Fibroblast of the aortic adventitia (primary cell): Measurements from ENCODE around the gene SPSB1. TPM values are rescaled to one million over a fixed set of nuclear protein-coding genes. Genes with fewer than 3 reads are reported as not detected.
A peak's percentile ranks its signal among the peaks of the same experiment; 100 is the strongest.

Experiments used
- DNase-seq: peaks from one replicate; pipeline ENCODE4 v3.0.0-alpha.2; 2010; ENCODE audit warnings: low read depth
- H3K4me3 ChIP-seq: 2 replicates; pipeline ENCODE4 v1.5.1; 2011; ENCODE audit warnings: low read depth, mild to moderate bottlenecking, control low read depth, low read length, moderate library complexity
- total RNA-seq: library from RNA; depleted of rRNA; stranded (reverse); fragments of >200 nt; gene quantifications from 2 replicates; pipeline ENCODE4 v1.2.3, GENCODE V29; 2012; ENCODE audit warnings: low replicate concordance
- TF ChIP-seq, protein P1 (sequence below): IDR thresholded peaks from 2 replicates; pipeline ENCODE4 v1.5.1; 2011; ENCODE audit warnings: mild to moderate bottlenecking, low read length, control low read depth, inconsistent platforms; ENCODE audit not compliant: insufficient read depth

SPSB1 gene
- total RNA-seq, 1 donor: 37.6 TPM

DNA sequence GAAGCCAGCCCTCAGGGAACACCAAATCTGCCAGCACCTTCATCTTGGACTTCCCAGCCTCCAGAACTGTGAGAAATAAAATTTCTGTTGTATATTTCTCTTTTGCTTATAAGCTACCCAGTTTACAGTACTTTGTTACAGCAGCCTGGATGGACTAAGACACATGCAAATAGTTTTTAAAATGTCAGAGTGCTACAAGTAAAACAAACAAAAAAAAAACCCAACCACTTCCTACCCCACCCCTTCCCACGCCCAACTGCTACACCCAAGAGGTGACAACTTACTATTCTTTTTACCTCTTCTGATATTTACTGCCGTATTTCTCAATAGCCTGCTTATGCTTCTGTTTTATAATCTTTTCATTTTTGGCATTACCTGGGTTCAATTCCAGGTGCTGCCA, 8.6 kb upstream of the SPSB1 start:
- no peak overlapping the region for H3K4me3 ChIP-seq
- TF ChIP-seq, protein P1, sequence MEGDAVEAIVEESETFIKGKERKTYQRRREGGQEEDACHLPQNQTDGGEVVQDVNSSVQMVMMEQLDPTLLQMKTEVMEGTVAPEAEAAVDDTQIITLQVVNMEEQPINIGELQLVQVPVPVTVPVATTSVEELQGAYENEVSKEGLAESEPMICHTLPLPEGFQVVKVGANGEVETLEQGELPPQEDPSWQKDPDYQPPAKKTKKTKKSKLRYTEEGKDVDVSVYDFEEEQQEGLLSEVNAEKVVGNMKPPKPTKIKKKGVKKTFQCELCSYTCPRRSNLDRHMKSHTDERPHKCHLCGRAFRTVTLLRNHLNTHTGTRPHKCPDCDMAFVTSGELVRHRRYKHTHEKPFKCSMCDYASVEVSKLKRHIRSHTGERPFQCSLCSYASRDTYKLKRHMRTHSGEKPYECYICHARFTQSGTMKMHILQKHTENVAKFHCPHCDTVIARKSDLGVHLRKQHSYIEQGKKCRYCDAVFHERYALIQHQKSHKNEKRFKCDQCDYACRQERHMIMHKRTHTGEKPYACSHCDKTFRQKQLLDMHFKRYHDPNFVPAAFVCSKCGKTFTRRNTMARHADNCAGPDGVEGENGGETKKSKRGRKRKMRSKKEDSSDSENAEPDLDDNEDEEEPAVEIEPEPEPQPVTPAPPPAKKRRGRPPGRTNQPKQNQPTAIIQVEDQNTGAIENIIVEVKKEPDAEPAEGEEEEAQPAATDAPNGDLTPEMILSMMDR: no peak
- DNase-seq: no peak

DNA sequence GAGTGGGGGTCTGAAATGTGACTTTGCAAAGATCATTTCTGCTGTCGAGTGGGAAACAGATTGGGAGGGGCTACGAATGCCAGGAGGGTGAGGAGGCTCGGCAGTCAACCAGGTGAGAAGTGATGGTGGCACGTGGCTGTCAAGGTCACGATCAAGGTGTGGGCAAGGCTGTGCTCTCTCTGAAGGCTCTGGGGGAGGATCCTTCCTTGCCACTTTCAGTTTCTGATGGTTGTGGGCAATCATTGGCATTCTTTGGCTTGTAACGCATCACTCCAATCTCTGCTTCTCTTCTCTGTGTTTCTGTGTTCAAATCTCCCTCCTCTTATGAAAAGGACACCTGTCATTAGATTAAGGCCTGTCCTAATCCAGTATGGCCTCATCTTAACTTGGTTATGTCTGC, 6.1 kb upstream of the SPSB1 start:
- TF ChIP-seq, protein P1: no peak
- DNase-seq: no peak
- no peak overlapping the region for H3K4me3 ChIP-seq

DNA sequence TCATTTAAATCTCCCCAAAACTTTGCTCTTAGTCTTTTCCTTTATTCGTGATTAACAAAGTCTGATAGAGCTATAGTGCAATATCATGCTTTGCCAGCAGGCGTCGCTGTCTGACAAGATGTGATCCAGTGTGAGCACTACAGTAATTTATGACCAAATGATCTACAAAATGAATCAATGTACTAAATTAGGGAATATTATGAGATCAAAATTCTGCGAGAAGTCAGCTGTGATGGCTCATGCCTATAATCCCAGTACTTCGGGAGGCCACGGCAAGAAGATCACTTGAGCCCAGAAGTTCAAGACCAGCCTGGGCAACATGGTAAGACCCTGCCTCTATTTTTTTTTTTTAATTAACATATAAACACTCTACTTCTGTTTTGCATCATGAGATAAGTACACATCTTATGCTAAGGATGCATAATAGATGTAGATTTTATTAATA, 3.6 kb upstream of the SPSB1 start:
- peak; percentile 87 for DNase-seq
- TF ChIP-seq, protein P1: peak; percentile 92
- H3K4me3 ChIP-seq: no peak overlapping the region

DNA sequence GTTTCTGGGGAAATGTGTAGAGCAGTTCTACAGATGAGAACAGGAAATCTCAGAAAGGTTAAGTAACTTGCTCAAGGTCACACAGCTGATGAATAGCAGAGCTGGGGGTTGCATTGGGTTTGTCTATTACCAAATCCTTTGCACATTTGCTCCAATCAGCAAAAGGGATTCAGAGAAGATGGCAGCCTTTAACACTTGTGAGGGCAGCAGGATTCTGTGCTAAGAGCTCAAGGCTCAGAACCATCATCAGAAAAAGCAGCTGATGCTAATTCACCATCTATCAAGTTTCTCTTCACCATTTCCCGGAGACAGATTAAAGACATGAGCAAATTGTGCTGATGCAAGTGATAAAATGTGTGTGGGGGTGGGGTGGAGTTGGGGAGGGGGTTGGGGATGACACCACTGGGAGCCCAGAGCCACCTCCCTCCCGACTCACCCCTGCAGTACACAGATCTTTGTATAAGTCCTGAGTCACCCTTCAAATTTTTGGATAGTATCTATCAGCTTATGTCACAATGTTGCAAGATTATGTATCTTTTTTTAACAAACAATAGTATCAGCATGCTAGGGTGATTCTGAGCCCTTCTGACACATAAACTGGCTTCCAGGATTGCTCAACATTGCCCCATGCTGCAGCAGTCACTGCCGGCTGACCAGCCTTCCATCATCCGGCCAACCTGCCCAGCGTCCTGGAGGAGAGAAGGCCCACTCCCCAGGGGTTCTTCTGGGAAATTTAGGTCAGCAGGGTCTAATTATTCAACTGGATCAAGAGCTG, 2.8 kb upstream of the SPSB1 start:
- no peak overlapping the region for H3K4me3 ChIP-seq
- TF ChIP-seq, protein P1: no peak
- peak; percentile 98 for DNase-seq

DNA sequence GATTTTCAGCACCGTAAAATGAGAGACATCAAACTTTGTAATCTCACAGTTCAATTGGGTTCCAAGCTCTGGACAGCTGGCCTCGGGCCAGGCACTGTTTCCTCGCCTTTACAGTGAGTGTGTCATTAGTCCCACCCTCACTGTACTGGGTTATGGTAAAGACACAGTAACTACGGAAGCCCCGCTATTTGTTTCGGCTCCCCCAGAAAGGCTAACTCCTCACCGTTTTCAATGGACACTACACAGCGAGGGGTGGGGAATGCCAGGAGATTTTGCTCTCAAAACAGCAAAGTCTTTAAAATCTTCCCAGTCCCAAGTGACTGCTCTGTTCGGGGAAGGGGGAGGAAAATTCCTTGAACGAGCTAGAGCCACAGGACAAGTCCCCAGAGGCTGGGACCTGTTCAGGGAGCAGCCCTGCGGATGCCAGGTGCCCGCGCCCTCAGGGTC, 757 bp upstream of the SPSB1 start:
- TF ChIP-seq, protein P1: no peak
- peak; percentile 85 for DNase-seq
- peak overlapping the region; percentile 72 for H3K4me3 ChIP-seq

DNA sequence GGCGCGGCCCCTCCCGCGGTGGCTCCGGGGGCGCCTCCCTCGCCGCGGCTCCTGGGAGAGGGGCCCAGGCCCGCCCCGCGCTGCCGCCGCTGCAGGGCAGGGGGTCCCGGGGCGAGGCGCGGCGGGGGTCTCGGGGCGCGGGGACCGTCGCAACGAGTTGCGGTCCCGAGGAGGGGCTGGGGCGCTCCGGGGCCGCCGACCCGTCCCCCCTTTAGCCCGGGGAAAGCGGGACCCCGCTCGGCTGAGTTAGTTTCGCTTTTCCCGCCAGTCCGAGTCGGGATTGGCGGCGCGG, 493 bp downstream of the SPSB1 start:
- no peak for DNase-seq
- TF ChIP-seq, protein P1: no peak
- H3K4me3 ChIP-seq: peak overlapping the region; percentile 68
